ENCODE measurements around the gene BBS4.

BBS4 gene

GRCh38 chr15:72766780-72767179 lies 80.8 kb downstream of the BBS4 start:
- TF ChIP-seq MAX (IDR thresholded peaks at IDR 0.05) (no peak), CEBPB (IDR thresholded peaks at IDR 0.05) (no peak), TCF12 (IDR thresholded peaks at IDR 0.05; ENCODE audit: low read depth) (no peak), YY1 (IDR thresholded peaks at IDR 0.05; ENCODE audit: low read depth) (no peak), FOXM1 (IDR thresholded peaks at IDR 0.05; ENCODE audit: borderline replicate concordance, low read depth) (no peak), REST (IDR thresholded peaks at IDR 0.05; ENCODE audit: low read depth) (no peak), CREB1 (IDR thresholded peaks at IDR 0.05; ENCODE audit: low read depth) (no peak)

- TF ChIP-seq EGR1 (IDR thresholded peaks at IDR 0.05): no peak
- no peak for TF ChIP-seq CEBPB (IDR thresholded peaks at IDR 0.05)
- TF ChIP-seq NFIC (IDR thresholded peaks at IDR 0.05): no peak
- no peak for TF ChIP-seq TEAD4 (IDR thresholded peaks at IDR 0.05)
- no peak for TF ChIP-seq USF1 (IDR thresholded peaks at IDR 0.05)
- no peak for TF ChIP-seq FOXM1 (IDR thresholded peaks at IDR 0.05; ENCODE audit: borderline replicate concordance, low read depth)
These were observed 84.8 kb downstream of the BBS4 start for GRCh38 chr15:72770673-72771328.

GRCh38 chr15:72771329-72771725 lies 85.3 kb downstream of the BBS4 start:
- TF ChIP-seq ZBTB7A (IDR thresholded peaks at IDR 0.05; ENCODE audit: low read depth) (no peak), USF1 (IDR thresholded peaks at IDR 0.05) (no peak), MAX (IDR thresholded peaks at IDR 0.05) (no peak), REST (IDR thresholded peaks at IDR 0.05; ENCODE audit: low read depth) (no peak), TEAD4 (IDR thresholded peaks at IDR 0.05) (no peak), NFIC (IDR thresholded peaks at IDR 0.05) (no peak), TCF12 (IDR thresholded peaks at IDR 0.05; ENCODE audit: low read depth) (no peak), TAF1 (IDR thresholded peaks at IDR 0.05; ENCODE audit: low read depth) (no peak), CREB1 (IDR thresholded peaks at IDR 0.05; ENCODE audit: low read depth) (no peak), RAD21 (IDR thresholded peaks at IDR 0.05; ENCODE audit: low read depth) (no peak), EGR1 (IDR thresholded peaks at IDR 0.05) (no peak), YY1 (IDR thresholded peaks at IDR 0.05; ENCODE audit: low read depth) (no peak), FOXM1 (IDR thresholded peaks at IDR 0.05; ENCODE audit: borderline replicate concordance, low read depth) (no peak)

- TF ChIP-seq YY1 (IDR thresholded peaks at IDR 0.05; ENCODE audit: low read depth): no peak
- no peak for TF ChIP-seq ZBTB7A (IDR thresholded peaks at IDR 0.05; ENCODE audit: low read depth)
- TF ChIP-seq TEAD4 (IDR thresholded peaks at IDR 0.05): no peak
- TF ChIP-seq TCF12 (IDR thresholded peaks at IDR 0.05; ENCODE audit: low read depth): no peak
- no peak for TF ChIP-seq MAX (IDR thresholded peaks at IDR 0.05)
- no peak for TF ChIP-seq RAD21 (IDR thresholded peaks at IDR 0.05; ENCODE audit: low read depth)
- no peak for TF ChIP-seq USF1 (IDR thresholded peaks at IDR 0.05)
- no peak for TF ChIP-seq EGR1 (IDR thresholded peaks at IDR 0.05)
- no peak for TF ChIP-seq FOXM1 (IDR thresholded peaks at IDR 0.05; ENCODE audit: borderline replicate concordance, low read depth)
- no peak for TF ChIP-seq NFIC (IDR thresholded peaks at IDR 0.05)
- TF ChIP-seq CREB1 (IDR thresholded peaks at IDR 0.05; ENCODE audit: low read depth): no peak
- no peak for TF ChIP-seq EP300 (IDR thresholded peaks at IDR 0.05; ENCODE audit: borderline replicate concordance)
- no peak for TF ChIP-seq CEBPB (IDR thresholded peaks at IDR 0.05)
- TF ChIP-seq TAF1 (IDR thresholded peaks at IDR 0.05; ENCODE audit: low read depth): no peak
- TF ChIP-seq REST (IDR thresholded peaks at IDR 0.05; ENCODE audit: low read depth): no peak
These were observed 88.8 kb downstream of the BBS4 start for GRCh38 chr15:72774696-72775383.

Measured in Ishikawa (cell line).